Measurements from ENCODE around the gene PRAMEF11. TPM values are rescaled to one million over a fixed set of nuclear protein-coding genes. Genes with fewer than 3 reads are reported as not detected.

The PRAMEF11 gene
- total RNA-seq, 2 experiments from 2014 or later, result not detected

DNA sequence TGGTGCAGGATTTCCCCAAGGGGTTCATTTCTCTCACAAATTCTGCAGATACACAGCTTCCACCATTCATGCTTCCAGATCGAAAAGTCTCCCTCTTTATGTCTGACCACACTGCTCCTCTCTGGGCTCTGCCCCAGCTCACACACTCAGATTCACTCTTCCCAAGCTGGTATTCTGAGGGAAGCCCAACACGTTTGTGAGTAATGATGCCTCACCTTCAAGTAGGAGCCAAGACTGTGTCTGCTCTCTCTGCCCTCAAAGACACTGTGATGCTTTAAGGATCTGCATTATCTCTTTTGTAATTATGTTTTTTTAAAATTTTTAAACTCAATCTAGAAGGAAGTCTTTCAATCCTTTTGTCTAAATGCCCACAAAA lies 19.8 kb downstream of the PRAMEF11 start:
- intact Hi-C loops (cut with micrococcal nuclease; ENCODE audit: unreplicated experiment), result no loop called here
- no peaks in the 10 kb centered on the region for H3K4me1 ChIP-seq (ENCODE audit: insufficient read depth, low read length, poor library complexity, severe bottlenecking)
- H3K36me3 ChIP-seq (ENCODE audit: insufficient read depth, low read length), result no peaks in the 10 kb centered on the region
- H3K4me2 ChIP-seq (ENCODE audit: low read length), result no peak overlapping the region
- ChIA-PET CTCF (ENCODE audit: unreplicated experiment) (no interaction called here), POLR2A (no interaction called here)
- TF ChIP-seq EZH2phosphoT487 (IDR thresholded peaks at IDR 0.05; ENCODE audit: borderline replicate concordance, low read depth, low read length), result no peak
- TF ChIP-seq, protein P1, sequence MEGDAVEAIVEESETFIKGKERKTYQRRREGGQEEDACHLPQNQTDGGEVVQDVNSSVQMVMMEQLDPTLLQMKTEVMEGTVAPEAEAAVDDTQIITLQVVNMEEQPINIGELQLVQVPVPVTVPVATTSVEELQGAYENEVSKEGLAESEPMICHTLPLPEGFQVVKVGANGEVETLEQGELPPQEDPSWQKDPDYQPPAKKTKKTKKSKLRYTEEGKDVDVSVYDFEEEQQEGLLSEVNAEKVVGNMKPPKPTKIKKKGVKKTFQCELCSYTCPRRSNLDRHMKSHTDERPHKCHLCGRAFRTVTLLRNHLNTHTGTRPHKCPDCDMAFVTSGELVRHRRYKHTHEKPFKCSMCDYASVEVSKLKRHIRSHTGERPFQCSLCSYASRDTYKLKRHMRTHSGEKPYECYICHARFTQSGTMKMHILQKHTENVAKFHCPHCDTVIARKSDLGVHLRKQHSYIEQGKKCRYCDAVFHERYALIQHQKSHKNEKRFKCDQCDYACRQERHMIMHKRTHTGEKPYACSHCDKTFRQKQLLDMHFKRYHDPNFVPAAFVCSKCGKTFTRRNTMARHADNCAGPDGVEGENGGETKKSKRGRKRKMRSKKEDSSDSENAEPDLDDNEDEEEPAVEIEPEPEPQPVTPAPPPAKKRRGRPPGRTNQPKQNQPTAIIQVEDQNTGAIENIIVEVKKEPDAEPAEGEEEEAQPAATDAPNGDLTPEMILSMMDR (conservative IDR thresholded peaks at IDR 0.05; ENCODE audit: low read length), result no peak
- H3K27ac ChIP-seq (ENCODE audit: low read depth, low read length, poor library complexity, severe bottlenecking), result no peak overlapping the region
- no peak for DNase-seq (ENCODE audit: low spot score)
- no peak overlapping the region for H3K4me3 ChIP-seq (ENCODE audit: low read depth, low read length, poor library complexity, severe bottlenecking)
- no TSS peak for BruUV-seq (replicated peaks)
- H2AFZ ChIP-seq (ENCODE audit: low read length), result no peak overlapping the region
- no peaks in the 10 kb centered on the region for H3K9me3 ChIP-seq (ENCODE audit: low read length)
- H3K79me2 ChIP-seq (ENCODE audit: insufficient read depth, low read depth, low read length), result no peaks in the 10 kb centered on the region
- H3K9me2 ChIP-seq (ENCODE audit: insufficient read depth, low read length), result no peaks in the 10 kb centered on the region
- H4K20me1 ChIP-seq (ENCODE audit: insufficient read depth, low read length), result no peaks in the 10 kb centered on the region

DNA sequence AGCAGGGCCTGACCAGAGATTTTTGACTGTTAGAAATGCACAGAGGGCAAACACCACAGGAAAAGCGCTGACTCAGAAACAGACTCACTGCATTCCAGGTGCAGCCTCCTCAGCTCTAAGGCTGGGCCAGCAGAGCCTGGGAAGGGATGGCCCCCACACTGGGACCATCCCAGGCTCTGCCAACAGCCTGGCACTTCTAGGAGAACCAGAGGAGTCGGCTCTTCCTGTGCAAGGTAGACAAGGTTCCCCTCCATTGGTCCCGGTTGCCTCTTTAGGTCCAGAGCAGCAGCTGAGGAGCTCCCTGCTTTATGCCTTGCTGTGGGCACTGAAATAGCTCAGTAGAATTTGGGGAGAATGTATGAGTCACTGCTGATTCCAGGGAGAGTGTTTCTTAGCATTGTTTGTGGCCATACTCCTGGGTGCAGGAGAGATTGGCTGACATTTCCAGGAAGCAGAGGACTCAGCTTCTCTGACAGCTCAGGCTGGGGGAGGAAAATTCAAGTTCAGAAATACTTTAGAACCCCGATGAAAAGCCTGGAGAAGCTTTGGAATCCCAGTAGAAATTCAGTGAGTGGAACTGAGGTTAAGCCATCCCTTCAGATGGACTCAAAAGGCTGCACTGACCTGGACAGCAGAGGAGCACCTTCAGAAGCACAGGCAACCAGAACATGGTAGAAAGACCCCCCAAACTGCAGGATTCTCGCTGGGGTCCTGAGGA lies 20.4 kb downstream of the PRAMEF11 start:
- no peaks in the 10 kb centered on the region for H3K9me2 ChIP-seq (ENCODE audit: insufficient read depth, low read length)
- no peak overlapping the region for H3K4me3 ChIP-seq (ENCODE audit: low read depth, low read length, poor library complexity, severe bottlenecking)
- H3K27ac ChIP-seq (ENCODE audit: low read depth, low read length, poor library complexity, severe bottlenecking), result no peak overlapping the region
- TF ChIP-seq EZH2phosphoT487 (IDR thresholded peaks at IDR 0.05; ENCODE audit: borderline replicate concordance, low read depth, low read length), result no peak
- TF ChIP-seq, protein P1 (conservative IDR thresholded peaks at IDR 0.05; ENCODE audit: low read length), result no peak
- H3K36me3 ChIP-seq (ENCODE audit: insufficient read depth, low read length), result no peaks in the 10 kb centered on the region
- H4K20me1 ChIP-seq (ENCODE audit: insufficient read depth, low read length), result no peaks in the 10 kb centered on the region
- intact Hi-C loops (cut with micrococcal nuclease; ENCODE audit: unreplicated experiment), result no loop called here
- H3K4me2 ChIP-seq (ENCODE audit: low read length), result no peak overlapping the region
- H2AFZ ChIP-seq (ENCODE audit: low read length), result no peak overlapping the region
- DNase-seq (ENCODE audit: low spot score), result no peak
- ChIA-PET CTCF (ENCODE audit: unreplicated experiment) (no interaction called here), POLR2A (no interaction called here)
- H3K4me1 ChIP-seq (ENCODE audit: insufficient read depth, low read length, poor library complexity, severe bottlenecking), result no peaks in the 10 kb centered on the region
- no peaks in the 10 kb centered on the region for H3K9me3 ChIP-seq (ENCODE audit: low read length)
- no TSS peak for BruUV-seq (replicated peaks)
- H3K79me2 ChIP-seq (ENCODE audit: insufficient read depth, low read depth, low read length), result no peaks in the 10 kb centered on the region

DNA sequence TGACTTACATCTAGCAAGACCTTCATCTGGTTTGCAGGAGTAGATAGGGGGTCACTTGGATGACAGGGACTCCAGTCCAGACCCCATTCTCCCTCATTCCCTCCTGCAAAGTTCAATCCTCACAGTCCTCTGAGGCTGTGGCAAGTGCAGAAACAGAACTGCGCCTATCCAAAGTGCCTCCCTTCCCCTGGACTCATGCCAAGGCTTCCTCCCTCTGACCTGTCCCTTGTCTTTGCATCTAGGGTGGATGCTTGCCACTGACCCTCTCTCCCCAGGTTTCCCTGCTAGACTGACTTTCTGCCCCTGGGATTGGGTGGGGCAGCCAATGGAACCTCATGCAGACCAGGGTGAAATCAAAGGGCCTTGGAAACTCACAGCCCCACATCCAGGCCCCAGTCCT lies 21.3 kb downstream of the PRAMEF11 start:
- no peaks in the 10 kb centered on the region for H3K9me2 ChIP-seq (ENCODE audit: insufficient read depth, low read length)
- no peaks in the 10 kb centered on the region for H3K79me2 ChIP-seq (ENCODE audit: insufficient read depth, low read depth, low read length)
- H3K4me3 ChIP-seq (ENCODE audit: low read depth, low read length, poor library complexity, severe bottlenecking), result no peak overlapping the region
- H2AFZ ChIP-seq (ENCODE audit: low read length), result no peak overlapping the region
- DNase-seq (ENCODE audit: low spot score), result no peak
- no peaks in the 10 kb centered on the region for H3K36me3 ChIP-seq (ENCODE audit: insufficient read depth, low read length)
- no peaks in the 10 kb centered on the region for H3K4me1 ChIP-seq (ENCODE audit: insufficient read depth, low read length, poor library complexity, severe bottlenecking)
- TF ChIP-seq, protein P1 (conservative IDR thresholded peaks at IDR 0.05; ENCODE audit: low read length), result no peak
- no peak for TF ChIP-seq EZH2phosphoT487 (IDR thresholded peaks at IDR 0.05; ENCODE audit: borderline replicate concordance, low read depth, low read length)
- H3K9me3 ChIP-seq (ENCODE audit: low read length), result no peaks in the 10 kb centered on the region
- H3K4me2 ChIP-seq (ENCODE audit: low read length), result no peak overlapping the region
- no peaks in the 10 kb centered on the region for H4K20me1 ChIP-seq (ENCODE audit: insufficient read depth, low read length)
- CTCF ChIA-PET (ENCODE audit: unreplicated experiment), result no interaction called here
- intact Hi-C loops (cut with micrococcal nuclease; ENCODE audit: unreplicated experiment), result no loop called here
- POLR2A ChIA-PET, result no interaction called here
- BruUV-seq (replicated peaks), result no TSS peak
- H3K27ac ChIP-seq (ENCODE audit: low read depth, low read length, poor library complexity, severe bottlenecking), result no peak overlapping the region

Measured in OCI-LY7 (cell line).